ENCODE measurements around the gene PI16.

- TF ChIP-seq, protein P1, sequence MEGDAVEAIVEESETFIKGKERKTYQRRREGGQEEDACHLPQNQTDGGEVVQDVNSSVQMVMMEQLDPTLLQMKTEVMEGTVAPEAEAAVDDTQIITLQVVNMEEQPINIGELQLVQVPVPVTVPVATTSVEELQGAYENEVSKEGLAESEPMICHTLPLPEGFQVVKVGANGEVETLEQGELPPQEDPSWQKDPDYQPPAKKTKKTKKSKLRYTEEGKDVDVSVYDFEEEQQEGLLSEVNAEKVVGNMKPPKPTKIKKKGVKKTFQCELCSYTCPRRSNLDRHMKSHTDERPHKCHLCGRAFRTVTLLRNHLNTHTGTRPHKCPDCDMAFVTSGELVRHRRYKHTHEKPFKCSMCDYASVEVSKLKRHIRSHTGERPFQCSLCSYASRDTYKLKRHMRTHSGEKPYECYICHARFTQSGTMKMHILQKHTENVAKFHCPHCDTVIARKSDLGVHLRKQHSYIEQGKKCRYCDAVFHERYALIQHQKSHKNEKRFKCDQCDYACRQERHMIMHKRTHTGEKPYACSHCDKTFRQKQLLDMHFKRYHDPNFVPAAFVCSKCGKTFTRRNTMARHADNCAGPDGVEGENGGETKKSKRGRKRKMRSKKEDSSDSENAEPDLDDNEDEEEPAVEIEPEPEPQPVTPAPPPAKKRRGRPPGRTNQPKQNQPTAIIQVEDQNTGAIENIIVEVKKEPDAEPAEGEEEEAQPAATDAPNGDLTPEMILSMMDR (IDR thresholded peaks at IDR 0.05), result no peak
- TF ChIP-seq EZH2 (IDR thresholded peaks at IDR 0.05; ENCODE audit: borderline replicate concordance, insufficient read depth, low read depth, low read length, poor library complexity, severe bottlenecking), result no peak
Measured at GRCh38 chr6:36917541-36918193, 36.9 kb upstream of the PI16 start.

All from B cell (primary cell).